Endothelial cell (in vitro differentiated cells): ENCODE results near the gene GDPD5. TPM values are rescaled to one million over a fixed set of nuclear protein-coding genes. Genes with fewer than 3 reads are reported as not detected.

Source experiments
- DNase-seq: peaks from one replicate; pipeline ENCODE4 v3.0.0; 2021; ENCODE audit warnings: low spot score
- H3K27ac Mint-ChIP-seq: one replicate; pipeline ENCODE4 v1.8.0; 2021; ENCODE audit warnings: mixed read lengths, inconsistent platforms; ENCODE audit not compliant: unreplicated experiment
- H3K27me3 Mint-ChIP-seq: one replicate; pipeline ENCODE4 v1.8.0; 2021; ENCODE audit warnings: mild to moderate bottlenecking, moderate library complexity, mixed read lengths, inconsistent platforms; ENCODE audit not compliant: unreplicated experiment
- H3K36me3 Mint-ChIP-seq: one replicate; pipeline ENCODE4 v1.8.0; 2021; ENCODE audit warnings: mild to moderate bottlenecking, low read depth, mixed read lengths, inconsistent platforms; ENCODE audit not compliant: unreplicated experiment
- H3K4me1 Mint-ChIP-seq: one replicate; pipeline ENCODE4 v1.8.0; 2021; ENCODE audit warnings: mild to moderate bottlenecking, mixed read lengths, inconsistent platforms; ENCODE audit not compliant: unreplicated experiment
- H3K4me3 Mint-ChIP-seq: one replicate; pipeline ENCODE4 v1.8.0; 2021; ENCODE audit warnings: mild to moderate bottlenecking, mixed read lengths, inconsistent platforms; ENCODE audit not compliant: unreplicated experiment
- H3K9me3 Mint-ChIP-seq: one replicate; pipeline ENCODE4 v1.8.0; 2021; ENCODE audit warnings: mixed read lengths, inconsistent platforms; ENCODE audit not compliant: unreplicated experiment
- total RNA-seq: library from RNA; stranded (reverse); fragmentation: NEBNext Ultra II Directional; extraction: Animal tissue kit (Norgen Biotek cat#: 25700); gene quantifications from one replicate; pipeline ENCODE4 v1.2.1, GENCODE V29; 2021; ENCODE audit not compliant: unreplicated experiment
- TF ChIP-seq, protein P1 (sequence below): fragments of 200-600 bp; sonication (generic); IDR thresholded peaks from one replicate; pipeline ENCODE4 v1.5.0; 2021; ENCODE audit warnings: antibody characterized with exemption; ENCODE audit not compliant: unreplicated experiment

GDPD5 gene
- total RNA-seq, 1 donor from 2014 or later = 674 TPM

DNA sequence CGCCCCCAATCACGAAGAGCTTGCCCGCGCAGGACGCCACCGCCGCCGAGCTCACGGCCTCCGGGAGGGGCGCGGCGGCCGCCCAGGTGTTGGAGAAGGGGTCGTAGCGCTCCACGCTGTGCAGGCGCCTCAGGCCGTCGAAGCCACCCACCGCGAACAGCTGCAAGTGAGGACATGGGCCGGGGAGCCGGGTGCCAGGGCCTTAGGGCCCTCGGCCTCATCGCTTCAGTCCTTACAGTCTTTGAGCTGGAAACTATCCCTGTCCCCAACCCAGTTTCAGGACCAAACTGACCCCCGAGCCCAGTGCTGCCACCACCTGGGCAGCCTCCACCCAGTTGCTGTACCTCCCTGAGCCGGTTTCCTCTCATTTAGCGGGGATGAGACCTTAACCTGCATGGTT is 100.3 kb downstream of the GDPD5 start:
- Mint-ChIP-seq H3K4me3 (no peak overlapping the region), H3K4me1 (peaks cover 12% of the 10 kb centered on the region), H3K27me3 (peaks cover 14% of the 10 kb centered on the region), H3K36me3 (peaks cover 24% of the 10 kb centered on the region), H3K9me3 (no peaks in the 10 kb centered on the region), H3K27ac (no peak overlapping the region)
- peak; percentile 66 for DNase-seq
- TF ChIP-seq, protein P1, sequence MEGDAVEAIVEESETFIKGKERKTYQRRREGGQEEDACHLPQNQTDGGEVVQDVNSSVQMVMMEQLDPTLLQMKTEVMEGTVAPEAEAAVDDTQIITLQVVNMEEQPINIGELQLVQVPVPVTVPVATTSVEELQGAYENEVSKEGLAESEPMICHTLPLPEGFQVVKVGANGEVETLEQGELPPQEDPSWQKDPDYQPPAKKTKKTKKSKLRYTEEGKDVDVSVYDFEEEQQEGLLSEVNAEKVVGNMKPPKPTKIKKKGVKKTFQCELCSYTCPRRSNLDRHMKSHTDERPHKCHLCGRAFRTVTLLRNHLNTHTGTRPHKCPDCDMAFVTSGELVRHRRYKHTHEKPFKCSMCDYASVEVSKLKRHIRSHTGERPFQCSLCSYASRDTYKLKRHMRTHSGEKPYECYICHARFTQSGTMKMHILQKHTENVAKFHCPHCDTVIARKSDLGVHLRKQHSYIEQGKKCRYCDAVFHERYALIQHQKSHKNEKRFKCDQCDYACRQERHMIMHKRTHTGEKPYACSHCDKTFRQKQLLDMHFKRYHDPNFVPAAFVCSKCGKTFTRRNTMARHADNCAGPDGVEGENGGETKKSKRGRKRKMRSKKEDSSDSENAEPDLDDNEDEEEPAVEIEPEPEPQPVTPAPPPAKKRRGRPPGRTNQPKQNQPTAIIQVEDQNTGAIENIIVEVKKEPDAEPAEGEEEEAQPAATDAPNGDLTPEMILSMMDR = peak; percentile 18

DNA sequence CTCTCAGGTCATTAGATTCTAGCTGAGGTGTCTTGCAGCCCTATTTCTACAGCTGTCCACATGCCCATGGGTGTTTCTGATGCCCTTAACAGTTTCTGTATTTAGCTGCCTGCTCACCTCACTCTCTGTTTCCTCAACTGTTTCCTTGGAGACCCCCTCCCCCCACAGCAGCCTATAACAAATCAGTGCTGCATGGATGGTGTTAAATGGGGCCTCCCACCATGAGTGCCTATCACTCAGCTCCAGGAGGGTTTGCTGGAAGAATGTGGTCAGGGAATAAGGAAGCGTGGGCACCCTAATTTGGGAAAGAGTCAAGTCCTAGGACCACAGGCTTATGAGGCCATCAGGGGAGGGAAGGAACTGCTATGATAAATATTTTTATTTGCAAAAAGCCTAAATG is 101.3 kb downstream of the GDPD5 start:
- no peak for DNase-seq
- no peaks in the 10 kb centered on the region for H3K9me3 Mint-ChIP-seq
- peak overlapping the region; percentile 65 for H3K4me3 Mint-ChIP-seq
- H3K27ac Mint-ChIP-seq = no peak overlapping the region
- peaks cover 22% of the 10 kb centered on the region for H3K36me3 Mint-ChIP-seq
- peaks cover 12% of the 10 kb centered on the region for H3K27me3 Mint-ChIP-seq
- TF ChIP-seq, protein P1 = no peak
- H3K4me1 Mint-ChIP-seq = peaks cover 11% of the 10 kb centered on the region

DNA sequence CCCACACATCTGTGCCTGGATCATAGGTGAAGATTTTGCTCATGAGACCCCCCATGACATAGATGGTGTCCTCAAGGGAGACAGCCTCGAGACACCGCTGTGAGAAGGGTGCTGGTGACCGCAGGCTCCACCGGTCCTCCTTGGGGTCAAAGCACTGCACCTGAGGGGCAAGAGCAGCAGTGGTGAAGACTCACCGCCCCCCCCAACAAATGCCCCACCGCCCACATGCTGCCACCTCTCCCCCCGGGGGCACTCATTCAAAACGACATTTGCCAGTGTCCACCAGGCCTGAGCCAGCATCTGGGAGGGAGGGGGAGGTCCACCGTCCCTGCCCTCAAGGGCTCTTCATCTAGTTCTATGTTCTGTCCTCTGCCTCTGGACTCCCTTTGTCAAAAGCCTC is 102.0 kb downstream of the GDPD5 start:
- DNase-seq = no peak
- peaks cover 15% of the 10 kb centered on the region for H3K36me3 Mint-ChIP-seq
- H3K27ac Mint-ChIP-seq = no peak overlapping the region
- no peak overlapping the region for H3K4me3 Mint-ChIP-seq
- H3K9me3 Mint-ChIP-seq = no peaks in the 10 kb centered on the region
- H3K4me1 Mint-ChIP-seq = peaks cover 5% of the 10 kb centered on the region
- TF ChIP-seq, protein P1 = no peak
- peaks cover 5% of the 10 kb centered on the region for H3K27me3 Mint-ChIP-seq

- H3K9me3 Mint-ChIP-seq = no peaks in the 10 kb centered on the region
- peaks cover 3% of the 10 kb centered on the region for H3K4me1 Mint-ChIP-seq
- H3K27me3 Mint-ChIP-seq = peaks cover 4% of the 10 kb centered on the region
- H3K27ac Mint-ChIP-seq = peak overlapping the region; percentile 48
- TF ChIP-seq, protein P1 = no peak
- peaks cover 13% of the 10 kb centered on the region for H3K36me3 Mint-ChIP-seq
- no peak overlapping the region for H3K4me3 Mint-ChIP-seq
- DNase-seq = no peak
These were observed 103.2 kb downstream of the GDPD5 start for GRCh38 chr11:75422248-75423231.

DNA sequence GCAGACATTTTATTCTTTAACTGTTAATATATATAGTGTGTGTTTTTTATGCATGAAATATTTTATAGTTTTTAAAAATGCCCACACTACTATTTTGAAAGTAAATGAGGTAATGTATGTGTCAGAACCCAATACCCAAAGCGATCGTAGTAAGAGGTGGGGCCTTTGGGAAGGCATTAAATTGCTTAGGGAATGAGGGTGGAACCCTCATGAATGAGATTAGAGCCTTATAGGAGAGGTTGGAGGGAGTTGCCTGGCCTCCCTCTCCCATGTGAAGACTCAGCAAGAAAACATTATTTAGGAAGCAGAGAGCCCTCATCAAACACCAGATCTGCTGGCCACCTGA is 103.9 kb downstream of the GDPD5 start:
- peak overlapping the region; percentile 48 for H3K27ac Mint-ChIP-seq
- H3K27me3 Mint-ChIP-seq = peaks cover 4% of the 10 kb centered on the region
- no peak for DNase-seq
- TF ChIP-seq, protein P1 = no peak
- no peaks in the 10 kb centered on the region for H3K9me3 Mint-ChIP-seq
- H3K4me3 Mint-ChIP-seq = peak overlapping the region; percentile 67
- peaks cover 3% of the 10 kb centered on the region for H3K4me1 Mint-ChIP-seq
- peaks cover 13% of the 10 kb centered on the region for H3K36me3 Mint-ChIP-seq
